Astrocyte (in vitro differentiated cells and primary cell): ENCODE data around the gene IL2RG. TPM values are rescaled to one million over a fixed set of nuclear protein-coding genes. Genes with fewer than 3 reads are reported as not detected.

Source experiments
- DNase-seq: peaks from one replicate; pipeline ENCODE4 v3.0.0-alpha.2; 2010; ENCODE audit warnings: low read depth
- FAIRE-seq: peaks from 2 replicates; lab custom pipeline; 2011; peaks lifted over from hg19 to GRCh38; lab: Jason Lieb, UNC
- H2AFZ ChIP-seq: 2 replicates; pipeline ENCODE4 v1.6.0; 2012; ENCODE audit warnings: low read depth, low read length, inconsistent platforms
- H3K27ac ChIP-seq: 2 replicates; pipeline ENCODE4 v1.5.1; 2011; ENCODE audit warnings: low read depth, low read length, inconsistent platforms
- H3K27me3 ChIP-seq: 2 replicates; pipeline ENCODE4 v1.6.0; 2011; ENCODE audit warnings: low read length, inconsistent platforms; ENCODE audit not compliant: insufficient read depth
- H3K36me3 ChIP-seq: 2 replicates; pipeline ENCODE4 v1.5.1; 2011; ENCODE audit warnings: low read length, inconsistent platforms; ENCODE audit not compliant: insufficient read depth
- H3K4me1 ChIP-seq: 2 replicates; pipeline ENCODE4 v1.5.1; 2011; ENCODE audit warnings: low read length, inconsistent platforms; ENCODE audit not compliant: insufficient read depth
- H3K4me2 ChIP-seq: 2 replicates; pipeline ENCODE4 v1.6.0; 2012; ENCODE audit warnings: low read length, inconsistent platforms
- H3K4me3 ChIP-seq: 2 replicates; pipeline ENCODE4 v1.5.1; 2011; ENCODE audit warnings: low read depth, mild to moderate bottlenecking, low read length, inconsistent platforms; ENCODE audit not compliant: insufficient read depth
- H3K79me2 ChIP-seq: 2 replicates; pipeline ENCODE4 v1.6.0; 2012; ENCODE audit warnings: mild to moderate bottlenecking, low read length, inconsistent platforms; ENCODE audit not compliant: insufficient read depth
- H3K9ac ChIP-seq: 2 replicates; pipeline ENCODE4 v1.6.0; 2012; ENCODE audit warnings: mild to moderate bottlenecking, low read length, inconsistent platforms
- H3K9me3 ChIP-seq: 2 replicates; pipeline ENCODE4 v1.5.1; 2012; ENCODE audit warnings: low read depth, mild to moderate bottlenecking, low read length, inconsistent platforms; ENCODE audit not compliant: insufficient read depth
- H4K20me1 ChIP-seq: 2 replicates; pipeline ENCODE4 v1.6.0; 2012; ENCODE audit warnings: low read length, inconsistent platforms; ENCODE audit not compliant: insufficient read depth
- H3K27ac Mint-ChIP-seq: one replicate; pipeline ENCODE4 v1.8.0; 2021; ENCODE audit warnings: mild to moderate bottlenecking, mixed read lengths; ENCODE audit not compliant: unreplicated experiment
- H3K27me3 Mint-ChIP-seq: one replicate; pipeline ENCODE4 v1.8.0; 2021; ENCODE audit warnings: low read depth, mixed read lengths; ENCODE audit not compliant: unreplicated experiment
- H3K36me3 Mint-ChIP-seq: one replicate; pipeline ENCODE4 v1.8.0; 2021; ENCODE audit warnings: low read depth, mixed read lengths; ENCODE audit not compliant: unreplicated experiment
- H3K4me1 Mint-ChIP-seq: one replicate; pipeline ENCODE4 v1.8.0; 2021; ENCODE audit warnings: low read depth, mixed read lengths; ENCODE audit not compliant: unreplicated experiment
- H3K4me3 Mint-ChIP-seq: one replicate; pipeline ENCODE4 v1.8.0; 2021; ENCODE audit warnings: mild to moderate bottlenecking, moderate library complexity, mixed read lengths; ENCODE audit not compliant: unreplicated experiment
- H3K9me3 Mint-ChIP-seq: one replicate; pipeline ENCODE4 v1.8.0; 2021; ENCODE audit warnings: mild to moderate bottlenecking, mixed read lengths; ENCODE audit not compliant: unreplicated experiment
- EZH2 ChIP-seq: IDR thresholded peaks from 2 replicates; pipeline ENCODE4 v1.6.1; 2012; ENCODE audit warnings: mild to moderate bottlenecking, low read length, inconsistent platforms; ENCODE audit not compliant: insufficient read depth
- total RNA-seq: library from RNA; stranded (reverse); gene quantifications from 2 replicates; pipeline ENCODE4 v1.2.1, GENCODE V29; 2021
- TF ChIP-seq, protein P1 (sequence below): IDR thresholded peaks from 2 replicates; pipeline ENCODE4 v1.5.1; 2011; ENCODE audit warnings: low read depth, mild to moderate bottlenecking, inconsistent platforms, low read length, moderate library complexity; ENCODE audit not compliant: insufficient read depth

Gene IL2RG
- total RNA-seq, 1 donor from 2014 or later, result 0.59 TPM

- no peaks in the 10 kb centered on the region for H3K36me3 ChIP-seq
- no peaks in the 10 kb centered on the region for H3K9me3 ChIP-seq
- H3K79me2 ChIP-seq, result no peaks in the 10 kb centered on the region
- no peak overlapping the region for H3K27ac ChIP-seq
- no peak overlapping the region for H3K27ac Mint-ChIP-seq
- no peak overlapping the region for H3K4me3 ChIP-seq
- H3K9me3 Mint-ChIP-seq, result no peaks in the 10 kb centered on the region
- peaks cover 4% of the 10 kb centered on the region for H3K4me1 Mint-ChIP-seq
- no peaks in the 10 kb centered on the region for H3K36me3 Mint-ChIP-seq
- H2AFZ ChIP-seq, result no peak overlapping the region
- H3K4me3 Mint-ChIP-seq, result no peak overlapping the region
- H4K20me1 ChIP-seq, result no peaks in the 10 kb centered on the region
- H3K27me3 ChIP-seq, result peaks cover 2% of the 10 kb centered on the region
- TF ChIP-seq, protein P1, sequence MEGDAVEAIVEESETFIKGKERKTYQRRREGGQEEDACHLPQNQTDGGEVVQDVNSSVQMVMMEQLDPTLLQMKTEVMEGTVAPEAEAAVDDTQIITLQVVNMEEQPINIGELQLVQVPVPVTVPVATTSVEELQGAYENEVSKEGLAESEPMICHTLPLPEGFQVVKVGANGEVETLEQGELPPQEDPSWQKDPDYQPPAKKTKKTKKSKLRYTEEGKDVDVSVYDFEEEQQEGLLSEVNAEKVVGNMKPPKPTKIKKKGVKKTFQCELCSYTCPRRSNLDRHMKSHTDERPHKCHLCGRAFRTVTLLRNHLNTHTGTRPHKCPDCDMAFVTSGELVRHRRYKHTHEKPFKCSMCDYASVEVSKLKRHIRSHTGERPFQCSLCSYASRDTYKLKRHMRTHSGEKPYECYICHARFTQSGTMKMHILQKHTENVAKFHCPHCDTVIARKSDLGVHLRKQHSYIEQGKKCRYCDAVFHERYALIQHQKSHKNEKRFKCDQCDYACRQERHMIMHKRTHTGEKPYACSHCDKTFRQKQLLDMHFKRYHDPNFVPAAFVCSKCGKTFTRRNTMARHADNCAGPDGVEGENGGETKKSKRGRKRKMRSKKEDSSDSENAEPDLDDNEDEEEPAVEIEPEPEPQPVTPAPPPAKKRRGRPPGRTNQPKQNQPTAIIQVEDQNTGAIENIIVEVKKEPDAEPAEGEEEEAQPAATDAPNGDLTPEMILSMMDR, result no peak
- no peak for TF ChIP-seq EZH2
- DNase-seq (peak; percentile 15), FAIRE-seq (no peak)
- no peak overlapping the region for H3K4me2 ChIP-seq
- no peak overlapping the region for H3K9ac ChIP-seq
- no peaks in the 10 kb centered on the region for H3K27me3 Mint-ChIP-seq
- H3K4me1 ChIP-seq, result no peaks in the 10 kb centered on the region
These were observed 29.9 kb downstream of the IL2RG start for GRCh38 chrX:71081330-71082123.

DNA sequence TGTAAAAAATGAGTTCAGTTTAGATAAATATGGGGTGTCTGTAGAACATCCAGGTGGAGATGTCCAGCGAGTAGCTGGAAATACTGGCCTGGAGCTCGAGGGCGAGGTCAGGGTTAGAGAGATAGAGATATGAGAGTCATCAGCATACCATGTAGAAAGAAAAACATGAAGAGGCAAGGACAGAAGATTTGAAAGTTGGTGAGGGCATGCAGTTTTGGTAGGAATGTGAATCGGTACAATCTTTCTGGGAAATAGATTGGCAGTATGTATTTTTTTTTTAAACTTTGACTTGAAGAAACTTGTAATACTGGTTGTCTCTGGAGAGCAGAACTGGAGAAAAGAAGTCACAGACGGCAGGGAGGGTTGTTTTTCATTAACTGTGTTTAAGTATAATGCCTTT lies 40.8 kb downstream of the IL2RG start:
- no peak overlapping the region for H3K27ac Mint-ChIP-seq

More for the DNA sequence above, 40.8 kb downstream of the IL2RG start:
- H3K4me3 ChIP-seq, result no peak overlapping the region
- FAIRE-seq (no peak), DNase-seq (no peak)
- H3K27me3 Mint-ChIP-seq, result no peaks in the 10 kb centered on the region
- no peak overlapping the region for H3K9ac ChIP-seq
- no peaks in the 10 kb centered on the region for H3K9me3 ChIP-seq
- no peaks in the 10 kb centered on the region for H4K20me1 ChIP-seq
- H3K27me3 ChIP-seq, result no peaks in the 10 kb centered on the region
- no peak overlapping the region for H3K4me2 ChIP-seq
- H3K36me3 ChIP-seq, result no peaks in the 10 kb centered on the region
- H3K36me3 Mint-ChIP-seq, result no peaks in the 10 kb centered on the region
- H3K4me1 ChIP-seq, result no peaks in the 10 kb centered on the region
- no peak overlapping the region for H3K4me3 Mint-ChIP-seq
- H3K27ac ChIP-seq, result no peak overlapping the region
- no peaks in the 10 kb centered on the region for H3K9me3 Mint-ChIP-seq
- TF ChIP-seq, protein P1, result no peak
- no peak for TF ChIP-seq EZH2
- H3K79me2 ChIP-seq, result peaks cover 22% of the 10 kb centered on the region
- H3K4me1 Mint-ChIP-seq, result peaks cover 5% of the 10 kb centered on the region
- H2AFZ ChIP-seq, result no peak overlapping the region
